Umbilical cord (tissue), 2 donors: ENCODE data around the gene FAM24B. TPM values are rescaled to one million over a fixed set of nuclear protein-coding genes. Genes with fewer than 3 reads are reported as not detected.

ENCODE experiments used
- DNase-seq: peaks from one replicate; pipeline ENCODE4 v3.0.0-alpha.2; 2015; ENCODE audit warnings: low spot score
- total RNA-seq: library from RNA; depleted of rRNA; stranded (reverse); fragments of >200 nt; gene quantifications from one replicate; pipeline ENCODE4 v1.2.3, GENCODE V29; 2014; ENCODE audit warnings: low replicate concordance; ENCODE audit not compliant: insufficient read depth

FAM24B gene
- total RNA-seq, 1 donor from 2014 or later, result not detected

- no peak for DNase-seq
Measured at GRCh38 chr10:122828716-122829255, 50.6 kb downstream of the FAM24B start.

GRCh38 chr10:122827302-122827701 lies 52.1 kb downstream of the FAM24B start:
- no peak for DNase-seq

GRCh38 chr10:122822973-122823690 lies 56.2 kb downstream of the FAM24B start:
- DNase-seq, result no peak

GRCh38 chr10:122821808-122822207 lies 57.6 kb downstream of the FAM24B start:
- DNase-seq, result no peak

- DNase-seq, result no peak
Measured at GRCh38 chr10:122815458-122815857, 63.9 kb downstream of the FAM24B start.

GRCh38 chr10:122814493-122814892 lies 64.9 kb downstream of the FAM24B start:
- no peak for DNase-seq

GRCh38 chr10:122812751-122813150 lies 66.6 kb downstream of the FAM24B start:
- DNase-seq, result no peak

GRCh38 chr10:122802282-122802681 lies 77.1 kb downstream of the FAM24B start:
- DNase-seq, result no peak

Other genes starting within 250 kb of the FAM24B start
- gene C10orf120, start 179.7 kb downstream of the FAM24B start, total RNA-seq, result 1.2 TPM
- gene CUZD1, start 33.7 kb downstream of the FAM24B start, total RNA-seq, result not detected
- gene FAM24A, start 31.0 kb upstream of the FAM24B start, total RNA-seq, result not detected
- gene C10orf88, start 74.6 kb upstream of the FAM24B start, total RNA-seq, result 33.5 TPM
- 2.9 TPM for gene PSTK, start 100.8 kb upstream of the FAM24B start, total RNA-seq
- gene IKZF5, start 129.2 kb upstream of the FAM24B start, total RNA-seq, result 5.3 TPM
- 10.6 TPM for gene ACADSB, start 129.4 kb upstream of the FAM24B start, total RNA-seq